GM04504 (cell line): ENCODE data around the gene CFTR.
A peak's percentile ranks its signal among the peaks of the same experiment; 100 is the strongest.
"Not testable (repeated sequence)": the region's sequence is repeated elsewhere in the genome, so short reads cannot be mapped to it uniquely, and the experiment has no call there.

ENCODE experiments used
- DNase-seq: peaks from one replicate; pipeline ENCODE4 v3.0.0-alpha.2; 2012; ENCODE audit warnings: low read depth

Gene CFTR

DNA sequence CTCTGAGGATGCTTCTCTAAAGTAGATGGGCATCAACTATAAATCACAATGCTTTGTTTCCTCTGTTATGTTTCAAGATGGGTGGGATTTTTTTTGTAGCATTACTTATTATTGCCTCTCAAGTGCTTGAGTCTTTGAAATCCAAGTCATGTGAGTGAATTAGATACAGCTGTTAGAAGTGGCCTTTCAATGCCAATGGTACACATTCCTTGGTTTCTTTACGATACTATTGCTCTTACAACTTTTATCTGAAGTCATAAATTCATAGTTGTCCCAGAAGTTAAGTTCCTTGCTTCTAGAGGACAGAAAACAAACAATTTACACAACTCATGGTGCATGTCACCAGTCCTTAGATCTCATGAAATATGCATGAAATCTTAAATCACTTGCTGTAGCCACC lies 15.5 kb downstream of the CFTR start:
- no peak for DNase-seq

DNA sequence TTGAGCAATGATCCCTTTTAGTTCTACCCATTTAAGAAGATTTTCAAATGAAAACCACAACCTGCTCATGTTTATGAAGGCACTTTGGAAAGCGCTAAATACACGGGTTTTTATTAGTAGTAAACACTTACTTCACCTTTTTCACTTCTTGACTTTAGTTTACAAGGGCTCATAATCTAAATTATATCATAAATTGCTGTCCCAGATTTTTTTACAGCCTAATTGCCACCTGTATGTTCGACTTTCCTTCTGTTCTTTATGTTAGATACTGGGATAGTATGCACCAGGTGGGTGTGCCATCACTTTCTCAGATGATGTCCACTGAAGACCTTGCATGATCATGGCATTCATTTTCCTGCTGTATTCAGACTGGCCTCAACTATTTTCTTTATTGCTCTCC lies 22.5 kb downstream of the CFTR start:
- no peak for DNase-seq

DNA sequence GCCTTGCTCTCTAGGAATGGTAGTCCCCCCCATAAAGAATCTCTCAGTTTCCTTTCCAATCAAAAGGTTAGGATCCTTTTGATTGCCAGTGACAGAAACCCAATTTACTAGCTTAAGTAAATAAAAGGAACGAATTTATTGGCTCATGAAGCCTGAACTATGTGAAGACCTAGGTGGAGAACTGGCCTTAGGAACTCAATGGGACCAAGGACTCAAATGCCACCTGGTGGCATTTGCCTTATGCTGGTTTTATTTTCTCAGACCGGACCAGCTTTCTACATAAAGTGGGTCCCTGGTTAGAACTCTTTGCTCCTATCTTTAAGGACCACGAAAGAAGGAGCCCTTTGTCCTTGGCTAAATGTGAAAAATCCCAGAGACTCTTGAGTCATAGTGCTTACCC lies 25.4 kb downstream of the CFTR start:
- no peak for DNase-seq

DNA sequence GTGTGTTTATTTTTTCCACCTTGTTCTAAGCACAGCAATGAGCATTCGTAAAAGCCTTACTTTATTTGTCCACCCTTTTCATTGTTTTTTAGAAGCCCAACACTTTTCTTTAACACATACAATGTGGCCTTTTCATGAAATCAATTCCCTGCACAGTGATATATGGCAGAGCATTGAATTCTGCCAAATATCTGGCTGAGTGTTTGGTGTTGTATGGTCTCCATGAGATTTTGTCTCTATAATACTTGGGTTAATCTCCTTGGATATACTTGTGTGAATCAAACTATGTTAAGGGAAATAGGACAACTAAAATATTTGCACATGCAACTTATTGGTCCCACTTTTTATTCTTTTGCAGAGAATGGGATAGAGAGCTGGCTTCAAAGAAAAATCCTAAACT lies 28.9 kb downstream of the CFTR start:
- no peak for DNase-seq

DNA sequence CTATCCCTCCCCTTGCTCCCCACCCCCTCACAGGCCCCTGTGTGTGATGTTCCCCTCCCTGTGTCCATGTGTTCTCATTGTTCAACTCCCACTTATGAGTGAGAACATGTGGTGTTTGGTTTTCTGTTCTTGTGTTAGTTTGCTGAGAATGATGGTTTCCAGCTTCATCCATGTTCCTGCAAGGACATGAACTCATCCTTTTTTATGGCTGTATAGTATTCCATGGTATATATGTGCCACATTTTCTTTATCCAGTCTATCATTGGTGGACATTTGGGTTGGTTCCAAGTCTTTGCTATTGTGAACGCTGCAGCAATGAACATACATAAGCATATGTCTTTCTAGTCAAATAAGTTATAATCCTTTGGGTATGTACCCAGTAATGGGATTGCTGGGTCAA lies 37.4 kb downstream of the CFTR start:
- not testable (repeated sequence) for DNase-seq

DNA sequence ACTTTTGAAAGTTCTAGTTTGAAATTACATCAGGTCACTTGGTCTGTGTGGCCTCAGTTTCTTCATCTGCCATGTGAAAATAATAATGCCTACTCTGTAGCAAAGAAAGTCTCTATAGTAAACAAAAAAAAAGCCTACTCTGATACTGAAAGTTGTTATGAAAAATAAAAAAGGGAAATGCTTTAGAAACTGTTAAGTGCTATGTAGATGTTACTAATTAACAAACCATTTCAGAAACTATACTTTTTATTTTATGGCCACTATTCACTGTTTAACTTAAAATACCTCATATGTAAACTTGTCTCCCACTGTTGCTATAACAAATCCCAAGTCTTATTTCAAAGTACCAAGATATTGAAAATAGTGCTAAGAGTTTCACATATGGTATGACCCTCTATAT lies 50.6 kb downstream of the CFTR start:
- no peak for DNase-seq

DNA sequence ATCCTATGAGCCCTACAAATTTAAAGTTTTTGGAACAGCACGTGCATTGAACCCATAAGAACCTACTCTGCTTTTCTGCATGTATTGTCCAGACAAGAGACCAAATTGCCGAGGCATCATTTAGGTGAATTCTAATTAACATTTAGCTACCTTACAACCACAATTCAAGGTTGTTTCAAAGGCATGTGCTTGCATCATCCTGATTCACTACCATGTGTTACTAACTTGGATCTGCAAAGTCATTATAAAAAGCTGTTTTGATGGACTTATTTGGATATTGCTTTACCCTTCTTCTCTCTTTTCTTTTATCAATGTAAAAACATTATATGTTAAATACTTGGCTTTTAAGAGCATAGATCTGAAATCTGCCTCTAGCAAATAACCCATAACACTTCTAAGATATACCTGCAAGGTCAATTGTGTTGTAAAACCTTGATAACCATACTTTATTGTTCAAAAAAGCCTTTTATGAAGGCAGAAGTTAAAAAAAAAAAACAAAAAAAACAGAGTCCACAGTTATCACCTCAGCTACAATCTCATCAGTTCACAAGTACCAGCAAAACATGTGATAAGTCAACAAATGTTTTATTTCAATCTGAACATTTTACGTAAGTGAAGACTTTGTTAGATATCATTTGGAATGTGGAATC lies 51.9 kb downstream of the CFTR start:
- DNase-seq = no peak

DNA sequence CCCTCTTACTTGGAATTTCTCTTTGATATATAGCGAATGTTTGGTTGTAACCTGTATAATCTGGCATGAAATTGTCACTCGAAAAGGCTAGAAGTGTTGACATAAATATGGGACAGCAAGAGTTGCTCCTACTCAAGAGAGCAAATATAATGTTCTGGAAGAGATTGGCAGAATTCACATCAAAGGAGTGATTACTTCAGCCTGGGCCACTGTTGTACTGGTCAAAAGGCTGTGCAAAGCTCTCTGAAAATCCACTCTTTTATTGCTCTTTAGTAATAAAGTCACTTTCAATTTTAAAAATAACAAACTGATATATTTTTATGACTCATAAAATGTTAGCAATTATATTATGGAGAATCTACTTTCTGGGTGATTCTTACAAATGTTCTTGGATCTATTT lies 58.2 kb downstream of the CFTR start:
- no peak for DNase-seq

DNA sequence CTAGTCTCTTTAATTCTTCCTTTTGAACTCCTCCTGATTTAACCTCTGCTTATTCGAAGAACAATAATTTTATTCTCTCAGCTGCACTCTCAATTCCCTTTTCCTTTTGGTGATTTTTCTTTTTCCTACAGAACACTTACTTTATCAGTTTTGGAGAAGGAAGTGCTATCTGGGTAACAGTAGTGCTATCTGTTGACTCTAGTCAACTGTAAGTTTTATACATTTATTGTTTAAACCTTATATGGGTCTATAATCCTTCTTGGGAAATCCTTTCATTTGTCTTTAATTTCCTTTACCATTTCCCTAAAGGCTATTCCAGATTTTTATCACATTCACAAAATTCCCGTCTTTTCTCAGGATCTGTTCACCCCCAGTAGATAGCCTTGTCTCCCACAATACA lies 64.2 kb downstream of the CFTR start:
- DNase-seq = no peak

DNA sequence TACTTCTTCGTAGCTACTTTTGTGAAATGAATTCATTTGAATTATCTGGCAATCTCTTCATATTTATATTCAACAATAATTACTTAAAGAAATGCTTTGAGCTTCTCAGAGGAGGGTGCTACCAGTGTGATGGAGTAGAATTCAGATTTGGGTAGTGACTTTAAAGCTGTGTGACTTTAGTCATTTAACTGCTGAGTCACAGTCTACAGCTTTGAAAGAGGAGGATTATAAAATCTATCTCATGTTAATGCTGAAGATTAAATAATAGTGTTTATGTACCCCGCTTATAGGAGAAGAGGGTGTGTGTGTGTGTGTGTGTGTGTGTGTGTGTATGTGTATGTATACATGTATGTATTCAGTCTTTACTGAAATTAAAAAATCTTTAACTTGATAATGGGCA lies 68.2 kb downstream of the CFTR start:
- DNase-seq = no peak

DNA sequence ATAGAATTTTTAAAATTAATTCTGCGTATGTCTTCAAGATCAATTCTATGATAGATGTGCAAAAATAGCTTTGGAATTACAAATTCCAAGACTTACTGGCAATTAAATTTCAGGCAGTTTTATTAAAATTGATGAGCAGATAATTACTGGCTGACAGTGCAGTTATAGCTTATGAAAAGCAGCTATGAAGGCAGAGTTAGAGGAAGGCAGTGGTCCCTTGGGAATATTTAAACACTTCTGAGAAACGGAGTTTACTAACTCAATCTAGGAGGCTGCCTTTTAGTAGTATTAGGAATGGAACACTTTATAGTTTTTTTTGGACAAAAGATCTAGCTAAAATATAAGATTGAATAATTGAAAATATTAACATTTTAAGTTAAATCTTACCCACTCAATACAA lies 70.8 kb downstream of the CFTR start:
- DNase-seq = no peak

DNA sequence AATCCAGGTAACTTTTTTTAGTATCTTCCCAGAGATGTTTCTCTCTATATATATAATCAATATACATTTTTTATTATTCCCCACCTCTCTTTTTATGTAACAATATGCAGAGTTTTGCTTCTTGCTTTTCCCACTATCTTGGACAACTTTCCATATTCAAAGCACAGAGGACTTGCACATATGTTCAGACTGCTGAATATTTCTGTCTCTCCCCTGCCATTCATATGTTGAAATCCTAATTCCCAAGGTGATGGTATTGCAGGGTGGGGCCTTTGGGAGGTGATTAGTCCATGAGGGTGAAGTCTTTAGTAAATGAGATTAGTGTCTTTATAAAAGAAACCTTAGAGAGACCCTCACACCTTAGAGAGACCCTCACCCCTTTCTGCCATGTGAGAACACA lies 72.8 kb downstream of the CFTR start:
- DNase-seq = no peak

DNA sequence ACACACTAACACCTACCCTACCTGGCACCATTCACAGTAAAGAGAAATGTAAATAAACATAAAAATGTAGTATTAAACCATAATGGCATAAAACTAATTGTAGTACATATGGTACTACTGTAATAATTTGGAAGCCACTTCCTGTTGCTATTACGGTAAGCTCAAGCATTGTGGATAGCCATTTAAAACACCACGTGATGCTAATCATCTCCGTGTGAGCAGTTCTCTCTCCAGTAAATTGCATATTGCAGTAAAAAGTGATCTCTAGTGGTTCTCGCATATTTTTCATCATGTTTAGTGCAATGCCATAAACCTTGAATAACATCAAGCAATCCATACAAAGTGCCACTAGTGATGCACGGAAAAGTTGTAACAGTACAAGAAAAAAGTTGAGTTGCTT lies 75.4 kb downstream of the CFTR start:
- no peak for DNase-seq

DNA sequence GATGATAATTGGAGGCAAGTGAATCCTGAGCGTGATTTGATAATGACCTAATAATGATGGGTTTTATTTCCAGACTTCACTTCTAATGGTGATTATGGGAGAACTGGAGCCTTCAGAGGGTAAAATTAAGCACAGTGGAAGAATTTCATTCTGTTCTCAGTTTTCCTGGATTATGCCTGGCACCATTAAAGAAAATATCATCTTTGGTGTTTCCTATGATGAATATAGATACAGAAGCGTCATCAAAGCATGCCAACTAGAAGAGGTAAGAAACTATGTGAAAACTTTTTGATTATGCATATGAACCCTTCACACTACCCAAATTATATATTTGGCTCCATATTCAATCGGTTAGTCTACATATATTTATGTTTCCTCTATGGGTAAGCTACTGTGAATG lies 79.6 kb downstream of the CFTR start:
- no peak for DNase-seq

DNA sequence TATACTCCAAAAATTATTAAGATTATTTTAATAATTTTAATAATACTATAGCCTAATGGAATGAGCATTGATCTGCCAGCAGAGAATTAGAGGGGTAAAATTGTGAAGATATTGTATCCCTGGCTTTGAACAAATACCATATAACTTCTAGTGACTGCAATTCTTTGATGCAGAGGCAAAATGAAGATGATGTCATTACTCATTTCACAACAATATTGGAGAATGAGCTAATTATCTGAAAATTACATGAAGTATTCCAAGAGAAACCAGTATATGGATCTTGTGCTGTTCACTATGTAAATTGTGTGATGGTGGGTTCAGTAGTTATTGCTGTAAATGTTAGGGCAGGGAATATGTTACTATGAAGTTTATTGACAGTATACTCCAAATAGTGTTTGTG lies 80.2 kb downstream of the CFTR start:
- DNase-seq = no peak

DNA sequence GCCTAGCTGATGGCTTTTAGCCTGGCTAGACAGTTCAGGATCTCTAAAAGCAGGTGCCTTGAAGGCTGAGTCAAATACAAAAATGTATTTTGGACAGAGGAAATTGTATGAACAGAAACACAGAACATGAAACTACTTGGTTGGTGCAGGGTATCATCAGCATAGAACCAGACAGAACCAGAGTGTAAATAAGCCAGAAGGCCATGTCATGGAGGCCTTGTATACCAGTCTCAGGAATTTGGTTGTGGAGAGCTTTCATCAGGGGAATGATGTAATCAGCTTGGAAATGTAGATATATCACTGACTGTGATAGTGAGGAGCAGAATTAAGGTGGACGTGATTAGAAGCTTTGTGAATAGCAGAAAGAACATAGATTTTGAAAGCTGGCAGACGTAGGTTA lies 82.9 kb downstream of the CFTR start:
- no peak for DNase-seq

DNA sequence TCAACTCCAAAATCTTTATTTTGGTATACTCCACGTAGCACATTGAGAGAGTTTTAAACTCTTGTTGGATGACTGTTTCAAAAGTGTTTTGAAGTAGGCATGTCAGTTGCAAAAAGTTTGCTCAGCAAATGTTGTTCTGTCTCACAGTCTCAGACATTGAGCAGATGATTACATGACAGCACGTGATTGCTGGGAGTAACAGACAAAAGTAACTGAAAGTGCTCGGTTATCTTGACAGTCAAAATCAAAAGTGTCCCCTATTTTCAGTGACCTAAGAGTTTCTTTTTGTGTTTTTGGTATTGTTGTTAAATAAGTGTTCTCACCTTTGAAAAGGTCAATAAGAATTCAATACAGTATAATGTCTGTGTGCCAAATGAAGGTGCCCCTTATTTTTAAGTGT lies 84.3 kb downstream of the CFTR start:
- no peak for DNase-seq

DNA sequence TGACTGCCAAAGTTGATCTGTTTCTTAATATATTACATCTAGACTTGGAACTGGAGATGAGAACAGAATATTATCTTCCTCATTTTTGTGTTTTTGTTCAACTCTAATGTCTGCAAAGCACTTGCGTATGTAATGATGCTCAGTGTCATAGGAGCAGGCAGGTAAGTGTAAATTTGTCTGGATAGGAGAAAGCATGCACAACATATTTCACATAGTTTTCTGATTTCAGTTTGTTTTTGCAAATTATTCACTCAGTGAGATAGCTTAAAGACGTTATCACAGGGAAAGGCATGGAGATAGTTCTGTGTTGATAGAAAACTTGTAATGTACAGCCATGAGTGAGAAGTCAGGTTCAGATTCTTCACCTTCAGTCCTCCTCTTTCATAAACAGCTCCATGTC lies 84.8 kb downstream of the CFTR start:
- no peak for DNase-seq

DNA sequence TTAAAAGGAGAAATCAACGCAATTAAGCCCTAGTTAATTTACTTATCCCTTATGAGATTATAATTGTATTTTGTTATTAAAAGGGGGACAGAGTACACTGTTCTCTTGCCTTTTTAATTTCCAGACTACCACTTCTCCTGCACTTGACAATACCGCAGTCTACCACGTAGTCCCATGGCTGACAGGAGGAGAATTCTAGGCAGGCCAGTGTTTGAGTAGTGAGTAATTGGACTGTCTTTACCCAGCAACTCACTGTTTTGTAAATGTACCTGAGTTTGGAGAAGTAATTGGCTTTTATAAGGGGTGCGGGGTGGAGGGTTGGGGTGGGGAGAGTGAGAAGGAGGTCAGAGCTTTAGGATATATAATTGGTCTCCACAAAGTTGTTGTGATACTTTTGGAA lies 85.4 kb downstream of the CFTR start:
- DNase-seq = no peak

DNA sequence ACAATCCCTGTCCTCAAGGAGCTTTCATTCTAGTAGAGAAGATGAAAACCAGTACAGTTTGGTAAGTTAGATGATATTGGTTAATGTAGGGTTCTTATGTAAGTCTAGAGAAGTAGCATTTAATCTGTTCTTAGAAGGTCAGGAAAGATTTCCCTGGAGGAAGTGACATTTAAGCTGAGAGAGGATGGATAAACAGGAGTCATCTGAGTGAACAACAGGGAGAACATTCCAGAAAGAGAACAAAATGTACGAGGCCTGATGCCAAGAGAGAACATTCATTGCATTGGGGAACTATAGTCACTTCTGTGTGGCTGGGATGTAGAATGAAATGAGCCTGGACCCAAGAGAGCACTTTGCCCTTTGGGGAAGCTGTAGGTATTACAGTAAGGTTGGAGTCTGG lies 88.0 kb downstream of the CFTR start:
- no peak for DNase-seq

DNA sequence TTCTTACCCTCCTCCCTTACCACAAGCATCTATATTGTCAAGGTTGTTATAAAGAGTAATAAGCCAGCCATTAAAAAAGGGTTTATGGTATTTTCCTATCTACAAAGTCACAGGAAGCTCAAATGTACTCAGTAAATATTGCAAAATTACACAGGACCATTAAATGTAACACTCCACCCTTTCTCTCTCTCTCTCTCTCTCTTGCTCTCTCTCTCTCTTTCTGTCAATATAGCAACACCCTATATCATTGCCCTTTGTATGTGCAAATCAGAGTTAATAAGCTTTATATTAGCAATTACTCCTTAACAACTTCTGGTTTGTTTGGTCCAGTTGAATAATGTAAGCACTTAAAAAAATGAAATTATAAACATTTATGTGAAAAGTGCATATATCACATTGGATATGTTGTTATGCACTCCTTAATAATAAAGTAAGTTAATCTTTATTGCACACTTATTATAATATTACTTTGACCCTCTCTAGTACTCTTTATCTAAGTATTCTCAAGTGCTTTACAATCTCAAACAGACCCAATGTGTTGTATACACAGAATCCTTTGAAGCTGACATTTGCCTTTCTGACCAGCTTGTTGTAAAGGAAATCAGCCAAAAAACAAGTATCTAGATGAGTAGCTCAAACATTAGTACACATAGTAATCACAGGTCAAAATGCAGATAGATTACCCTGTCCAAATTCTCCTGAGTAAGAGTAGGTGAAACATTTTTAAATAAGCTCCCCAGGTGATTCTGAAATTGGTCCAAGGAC lies 93.2 kb downstream of the CFTR start:
- no peak for DNase-seq

DNA sequence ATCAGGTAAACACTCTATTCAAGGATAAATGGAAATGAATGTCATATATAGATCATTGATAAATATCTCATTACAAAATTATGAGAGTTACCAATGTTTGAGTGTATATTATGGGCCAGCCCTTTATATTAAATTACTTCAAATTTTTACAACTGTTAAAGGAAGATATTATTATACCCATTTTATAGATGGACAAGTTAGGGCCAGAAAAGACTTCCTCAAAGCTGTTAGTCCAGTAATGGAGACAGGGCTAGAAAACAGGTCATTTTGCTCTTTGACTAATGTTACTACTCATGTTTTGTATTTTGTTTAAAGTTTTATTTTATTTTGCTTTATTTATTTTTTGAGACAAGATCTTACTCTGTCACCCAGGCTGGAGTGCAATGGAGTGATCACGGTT lies 101.6 kb downstream of the CFTR start:
- no peak for DNase-seq

DNA sequence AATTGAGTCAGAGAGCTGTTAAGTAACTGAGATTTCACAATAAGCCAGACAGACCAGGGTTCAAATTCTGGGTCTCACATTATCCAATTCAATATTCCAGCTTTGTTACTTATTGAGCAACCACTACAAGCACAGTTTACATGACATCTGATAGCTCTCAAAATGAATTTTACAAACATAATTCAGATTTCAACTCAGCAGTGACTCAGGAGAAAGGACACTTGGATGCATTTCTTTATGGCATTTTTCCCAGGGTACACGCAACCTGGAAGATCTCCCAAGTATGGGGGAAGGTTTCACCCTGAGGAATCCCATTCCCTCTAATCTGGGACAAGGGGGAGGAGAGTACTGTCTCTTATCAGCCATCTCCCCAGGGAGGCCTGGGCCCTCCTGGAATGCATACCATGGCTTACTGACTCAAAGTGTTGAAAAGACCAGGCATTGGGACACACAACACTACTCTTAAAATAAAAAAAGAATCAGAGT lies 102.4 kb downstream of the CFTR start:
- peak; percentile 84 for DNase-seq

DNA sequence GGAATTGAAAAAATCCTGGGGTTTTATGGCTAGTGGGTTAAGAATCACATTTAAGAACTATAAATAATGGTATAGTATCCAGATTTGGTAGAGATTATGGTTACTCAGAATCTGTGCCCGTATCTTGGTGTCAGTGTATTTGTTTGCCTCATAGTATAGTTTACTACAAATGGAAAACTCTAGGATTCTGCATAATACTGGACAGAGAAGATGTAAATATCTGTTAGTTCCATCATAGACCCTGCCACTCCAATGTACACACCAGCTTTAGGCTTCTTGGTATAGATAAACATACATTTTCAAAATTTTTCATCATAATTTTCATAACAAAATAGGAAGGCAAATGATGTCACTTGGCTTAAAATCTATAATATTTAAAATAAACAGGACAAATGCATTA lies 108.1 kb downstream of the CFTR start:
- DNase-seq = no peak
